HG03108 (cell line): ENCODE data around the gene ATG9A.

ENCODE experiments used
- ATAC-seq: cut with Tn5 transposase; IDR thresholded peaks from one replicate; pipeline ENCODE4 v1.9.1; 2021; ENCODE audit warnings: moderate library complexity; ENCODE audit not compliant: unreplicated experiment

The ATG9A gene

DNA sequence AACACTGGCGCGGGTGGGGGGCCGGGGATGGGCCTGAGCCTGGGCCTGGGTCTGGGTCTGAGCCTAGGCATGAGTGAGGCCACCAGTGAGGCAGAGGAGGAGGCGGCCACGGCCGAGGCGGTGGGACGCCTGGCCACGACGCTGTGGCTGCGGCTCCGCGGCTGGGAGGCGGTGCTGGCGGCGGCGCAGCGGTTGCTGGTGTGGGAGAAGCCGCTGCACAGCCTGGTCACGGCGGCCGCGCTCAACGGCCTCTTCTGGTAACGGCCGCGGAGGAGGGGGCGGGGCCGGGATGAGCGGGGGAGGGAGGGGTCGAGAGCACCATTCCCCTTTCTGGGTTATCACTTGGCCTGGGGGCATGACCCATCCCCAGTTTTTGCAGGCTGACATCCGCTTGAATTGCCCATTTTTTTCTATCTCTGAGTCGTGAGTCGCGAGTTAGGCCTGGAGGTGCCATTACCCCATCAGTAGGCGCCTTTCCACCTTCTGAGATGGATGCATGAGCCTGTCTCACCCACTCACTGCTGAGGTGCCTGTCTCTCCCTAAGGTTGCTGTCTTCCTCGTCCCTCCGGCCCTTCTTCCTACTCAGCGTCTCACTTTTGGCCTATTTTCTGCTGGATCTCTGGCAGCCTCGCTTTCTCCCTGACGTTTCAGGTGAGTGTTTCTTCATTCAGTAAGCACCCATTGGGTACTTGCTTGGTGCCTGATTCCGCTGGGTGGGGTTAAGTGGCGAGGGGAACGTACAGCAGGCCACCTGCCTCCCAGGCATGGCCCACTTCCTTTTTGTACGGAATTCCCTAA, 50.9 kb downstream of the ATG9A start:
- peak; percentile 6 for ATAC-seq

DNA sequence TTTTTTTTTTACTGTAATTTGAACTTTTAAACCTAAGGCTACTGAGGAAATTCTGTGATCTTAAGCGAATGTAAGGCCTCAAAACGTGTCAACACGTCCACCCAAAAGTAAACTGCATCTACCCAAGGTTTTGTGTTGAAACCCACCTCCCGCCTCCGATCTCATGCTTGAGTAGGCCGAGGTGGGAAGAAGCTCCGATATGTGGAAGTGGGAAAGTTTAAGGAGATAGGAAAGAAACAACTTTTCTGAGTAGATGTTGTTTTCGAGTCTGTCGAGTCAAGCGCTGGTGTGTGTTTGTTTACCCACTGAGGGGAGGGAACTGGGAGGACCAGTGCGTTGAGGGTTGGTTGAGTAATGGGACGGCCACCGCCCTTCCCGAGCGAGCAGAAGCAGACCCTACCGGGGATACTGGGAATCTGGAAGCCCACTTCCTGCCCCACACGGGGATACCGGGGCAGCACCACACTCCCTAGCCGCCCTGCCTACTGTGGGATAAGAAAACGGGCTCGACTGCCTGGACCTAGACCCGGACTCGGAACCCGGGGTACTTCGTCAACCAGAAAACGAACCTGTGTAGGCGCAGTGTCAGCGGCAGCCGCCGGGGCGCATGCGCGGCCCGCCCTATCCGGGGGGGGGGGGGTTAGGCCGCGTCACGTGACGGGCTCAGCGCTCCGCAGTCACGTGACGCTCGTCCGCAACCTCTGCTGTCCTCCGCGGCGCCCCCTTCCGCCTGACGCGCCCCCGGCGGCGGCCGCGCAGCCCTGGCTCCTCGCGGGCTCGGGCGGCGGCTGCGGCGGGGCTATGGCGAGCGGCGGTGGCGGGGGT, 51.7 kb downstream of the ATG9A start, which contains the start of gene RETREG2:
TSS of gene RETREG2 (plus strand) at position 724 of the 825 bp plus-strand sequence. CDS start at position 802, 78 bp downstream.
- ATAC-seq = peak; percentile 36

DNA sequence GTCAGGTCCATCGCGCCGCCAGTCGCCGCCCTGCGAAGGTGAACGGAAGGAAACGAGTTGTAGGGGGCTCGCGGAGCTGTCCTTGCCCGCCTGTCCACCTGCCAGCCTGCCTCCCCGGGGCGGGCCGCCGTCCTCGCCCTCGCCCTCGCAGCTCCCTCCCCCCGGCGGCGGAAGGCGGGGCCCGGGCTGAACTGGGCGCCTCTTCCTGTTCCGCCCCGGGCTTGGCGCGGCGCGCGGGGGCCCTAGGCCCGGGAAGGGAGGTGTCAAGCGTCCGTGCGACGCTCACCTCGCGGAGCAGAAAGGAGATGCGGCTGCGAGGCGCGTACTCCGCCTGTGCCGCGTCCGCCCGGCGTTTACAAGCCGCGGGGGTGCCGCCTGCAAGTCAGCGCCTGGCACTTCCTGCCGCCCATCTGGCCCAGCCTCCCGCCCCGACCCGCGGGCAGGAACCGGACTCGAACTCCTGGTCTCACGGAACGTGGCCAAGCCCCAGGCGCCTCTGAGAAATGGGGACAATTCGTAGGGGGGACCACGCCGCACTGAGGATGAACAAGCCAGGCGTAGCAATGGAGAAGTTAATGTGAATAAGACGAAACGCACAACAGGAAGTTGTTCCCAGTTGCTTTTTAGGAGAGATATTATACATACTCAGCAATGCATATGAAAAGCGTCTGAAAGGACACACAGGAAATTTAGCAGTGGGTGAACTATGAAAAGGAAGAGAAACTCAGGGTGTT, 52.5 kb downstream of the ATG9A start, which contains the start of gene CNPPD1:
TSS of gene CNPPD1 (minus strand) at position 108 of the 734 bp plus-strand sequence. CDS start at position 11, 97 bp downstream.
- peak; percentile 64 for ATAC-seq

DNA sequence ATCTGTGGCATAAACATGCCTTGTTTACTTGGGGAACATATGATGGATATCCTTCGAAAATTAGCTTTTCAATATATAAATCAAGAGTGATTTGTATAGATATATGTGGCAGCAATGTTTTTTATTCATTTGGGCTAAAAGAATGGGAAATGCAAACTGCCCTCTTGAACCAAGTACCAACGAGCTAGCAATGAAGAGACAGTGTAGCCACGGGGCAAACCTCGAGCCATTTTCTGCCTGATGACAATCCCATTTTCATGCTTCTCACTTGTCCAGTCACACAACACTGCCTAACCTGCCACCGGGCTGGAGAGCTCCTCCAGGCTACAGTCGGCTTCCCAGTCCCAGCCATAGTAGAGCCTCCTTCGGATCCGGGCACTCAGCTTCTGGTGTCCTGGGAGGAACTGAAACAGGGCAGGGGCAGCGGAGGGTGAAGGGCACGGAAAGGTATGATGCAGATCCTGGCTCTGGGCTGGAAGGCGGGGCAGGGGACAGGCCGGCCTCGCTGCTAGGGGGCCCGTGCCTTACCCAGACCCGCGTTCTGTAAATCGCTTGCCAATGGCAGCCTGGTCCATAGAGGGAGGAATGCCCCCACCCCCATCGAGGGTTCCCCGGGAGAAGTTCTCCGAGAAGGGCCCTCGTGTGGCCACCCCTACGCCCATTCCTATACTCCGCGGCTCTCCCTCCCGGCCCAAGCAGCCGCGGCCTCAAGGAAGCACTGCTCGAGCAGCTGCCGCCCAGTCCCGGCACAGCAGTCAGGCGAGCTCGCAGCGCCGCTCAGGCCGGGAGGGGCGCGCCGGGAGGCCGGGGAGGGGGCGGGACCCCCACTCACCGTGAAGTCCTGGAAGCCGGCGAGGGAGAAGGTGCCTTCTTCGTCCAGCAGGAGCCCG, 53.3 kb downstream of the ATG9A start:
- ATAC-seq = peak; percentile 27

DNA sequence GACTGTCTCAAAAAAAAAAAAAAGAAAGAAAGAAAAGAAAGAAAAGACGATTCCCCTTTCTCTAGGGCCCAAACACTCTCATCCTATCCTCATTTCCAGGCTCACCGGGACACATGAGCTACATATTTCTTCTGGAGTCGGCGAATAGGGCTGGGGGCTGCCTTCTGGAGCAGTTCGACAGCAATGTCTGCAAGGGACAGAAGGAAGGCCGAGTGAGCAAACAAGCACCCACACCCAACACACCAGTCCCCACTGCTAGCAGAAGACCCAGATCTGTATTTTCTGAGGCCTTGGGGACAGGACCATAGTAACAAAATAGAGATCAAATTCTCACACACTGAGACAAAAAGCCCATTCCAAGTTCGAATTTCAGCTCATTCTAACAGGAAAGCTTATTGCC, 54.0 kb downstream of the ATG9A start:
- no peak for ATAC-seq

DNA sequence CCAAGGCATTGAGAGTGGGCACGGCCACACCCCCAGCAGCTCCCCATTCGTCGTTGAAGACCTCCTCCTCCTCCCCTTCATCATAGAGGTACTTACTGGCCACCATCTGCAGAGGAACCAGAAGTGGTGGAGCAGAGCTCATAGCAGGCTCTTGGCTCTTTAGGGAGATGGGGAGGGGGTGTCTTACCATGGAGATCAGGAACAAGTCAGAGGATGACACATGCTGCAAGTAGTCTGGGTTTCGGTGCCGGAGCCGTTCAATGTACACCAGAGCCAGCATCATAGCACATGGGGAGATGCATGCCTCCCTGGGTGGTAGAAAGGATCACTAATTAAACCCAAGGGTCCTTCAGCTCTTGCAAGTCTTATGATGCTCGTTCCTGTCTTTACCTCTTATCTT, 54.6 kb downstream of the ATG9A start:
- no peak for ATAC-seq

DNA sequence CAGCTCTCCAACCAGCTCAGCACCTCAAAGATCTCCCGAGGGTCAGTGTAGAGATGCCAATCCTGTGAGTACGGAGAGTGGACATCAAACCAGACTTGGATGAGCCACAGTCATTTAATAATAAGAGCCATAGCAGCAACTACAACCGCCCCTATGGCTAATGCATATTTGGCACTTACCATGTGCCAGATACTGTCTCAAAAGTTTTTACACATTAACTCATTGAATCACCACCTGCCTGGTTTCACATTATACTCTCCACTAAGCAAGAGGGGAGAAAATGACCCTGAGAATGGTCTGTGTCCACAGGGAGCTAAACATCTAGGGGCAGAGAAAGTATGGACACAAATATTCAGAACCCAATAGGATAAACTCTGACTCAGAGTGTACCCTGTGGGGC, 55.3 kb downstream of the ATG9A start:
- ATAC-seq = no peak

DNA sequence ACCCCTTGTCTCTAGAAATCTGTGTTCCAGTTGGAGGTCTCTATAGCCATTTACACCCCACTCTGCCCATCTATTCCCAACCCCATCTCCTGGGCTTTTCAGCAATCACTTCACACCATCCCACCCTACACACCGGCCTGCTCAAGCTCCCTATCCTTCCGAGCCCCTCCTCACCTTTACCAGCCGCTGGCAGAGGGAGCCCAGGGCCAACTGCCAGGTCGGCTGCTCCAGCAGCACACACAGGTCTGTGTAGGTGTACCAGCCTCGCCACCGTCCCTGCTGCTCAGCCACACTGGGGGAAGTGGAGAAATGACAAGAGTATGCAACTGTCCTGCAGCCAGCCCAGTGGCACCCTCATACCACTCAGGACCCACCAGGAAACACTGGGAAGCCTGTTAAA, 56.3 kb downstream of the ATG9A start:
- ATAC-seq = no peak

DNA sequence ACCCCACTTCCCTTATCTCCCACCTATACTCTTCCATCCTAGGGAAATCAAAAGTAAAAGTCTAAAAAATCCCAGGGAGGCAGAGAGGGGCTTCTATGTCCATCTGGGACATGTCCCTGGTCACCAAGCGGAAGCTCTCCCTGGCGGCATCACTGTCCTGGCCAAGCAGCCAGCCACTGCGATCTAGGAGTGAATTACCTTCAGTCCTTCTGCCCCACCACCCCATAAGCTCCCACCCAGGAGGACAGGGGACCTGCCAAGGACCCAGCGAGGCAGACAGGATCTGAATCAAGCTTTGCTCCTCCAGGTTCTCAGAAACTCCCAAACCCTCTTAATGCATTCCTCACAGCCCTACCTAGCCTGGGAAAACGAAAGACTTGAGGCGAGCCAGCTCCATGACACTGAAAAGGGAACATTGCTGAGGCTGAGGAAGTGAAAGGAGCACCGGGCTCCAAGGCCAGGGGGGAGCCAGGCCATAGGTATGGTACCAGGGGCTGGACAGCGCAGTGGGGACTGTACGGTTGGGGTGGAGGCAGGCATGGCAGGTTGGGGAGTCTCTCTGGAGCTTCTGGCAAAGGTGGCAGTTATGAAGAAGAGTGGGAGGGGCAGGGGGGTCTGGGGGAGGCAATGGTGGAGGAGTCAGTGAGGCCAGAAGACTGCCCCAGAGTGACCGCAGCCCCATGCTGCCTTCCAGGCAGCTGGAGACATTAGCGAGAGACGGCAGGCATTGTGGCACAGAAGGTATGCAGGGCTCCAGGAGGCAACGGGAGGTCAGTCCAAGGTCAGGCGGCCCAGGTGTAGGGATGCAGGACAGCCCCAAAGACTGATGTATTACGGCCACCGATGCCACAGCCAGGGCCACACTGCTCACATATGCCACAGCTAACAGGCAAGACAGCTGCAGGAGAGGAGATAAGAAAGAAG, 56.9 kb downstream of the ATG9A start:
- no peak for ATAC-seq

DNA sequence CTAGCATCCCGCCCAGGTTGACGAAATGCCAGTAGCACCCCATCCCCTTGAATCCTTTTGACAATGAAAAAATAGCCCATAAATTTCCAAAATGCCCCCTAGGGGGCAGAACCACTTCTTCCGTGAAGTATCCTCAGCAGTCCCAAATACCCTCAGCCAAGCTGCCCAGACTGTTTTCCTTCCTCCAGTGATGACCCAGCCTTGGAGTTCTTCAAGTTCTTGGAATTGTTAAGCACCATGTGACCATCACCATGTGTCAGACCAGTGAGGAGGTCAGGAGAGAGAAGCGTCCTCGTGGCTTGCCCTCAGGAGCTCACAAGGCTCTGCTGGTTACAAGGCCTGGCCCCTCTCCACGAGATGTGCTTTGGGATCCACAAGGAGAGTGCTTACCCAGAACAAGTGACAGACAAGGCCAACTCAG, 58.2 kb downstream of the ATG9A start:
- ATAC-seq = no peak

DNA sequence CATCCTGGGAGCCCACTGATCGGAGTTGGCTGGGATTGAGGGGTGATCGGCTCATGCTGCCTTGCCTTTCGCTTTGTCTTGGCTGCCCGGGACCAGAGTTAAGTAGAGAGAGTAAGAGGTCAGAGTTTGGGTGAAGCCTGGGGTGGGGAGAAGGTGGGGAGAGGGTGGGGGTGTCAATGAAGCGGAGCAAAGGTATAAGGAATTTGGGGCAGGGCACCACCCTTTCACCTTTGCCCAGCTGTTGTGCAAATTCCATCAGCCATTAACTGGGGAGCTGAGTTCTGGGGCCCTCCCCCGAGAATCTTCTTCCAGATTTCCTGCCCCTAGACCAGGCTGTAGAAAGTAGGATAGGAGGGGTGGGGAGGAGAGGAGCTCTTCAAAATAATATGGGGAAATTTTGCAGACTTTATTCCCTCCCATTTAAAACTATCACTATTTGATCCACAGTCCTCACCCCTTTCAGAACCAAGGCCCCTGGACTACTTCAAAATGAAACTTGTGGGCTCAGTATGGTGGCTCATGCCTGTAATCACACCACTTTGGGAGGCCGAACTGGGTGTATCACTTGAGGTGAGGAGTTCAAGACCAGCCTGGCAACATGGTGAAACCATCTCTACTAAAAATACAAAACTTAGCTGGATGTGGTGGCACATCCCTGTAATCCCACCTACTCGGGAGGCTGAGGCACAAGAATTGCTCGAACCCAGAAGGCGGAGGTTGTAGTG, 59.3 kb downstream of the ATG9A start, which contains the start of gene SLC23A3:
TSS of gene SLC23A3 (minus strand) at position 100 of the 725 bp plus-strand sequence. CDS start at position 55, 45 bp downstream.
- ATAC-seq = no peak
